SK-MEL-5 (cell line): ENCODE results near the gene PVALEF. TPM values are rescaled to one million over a fixed set of nuclear protein-coding genes. Genes with fewer than 3 reads are reported as not detected.

ENCODE experiments used
- DNase-seq: peaks from one replicate; pipeline ENCODE4 v3.0.0-alpha.2; 2016; ENCODE audit warnings: low read depth, low spot score
- in situ Hi-C: cut with HindIII; loops from 2 replicates; pipeline ENCODE4 v1.10.0; 2016; ENCODE audit warnings: low sequenced_read_pairs, high pct_unique_total_duplicates, low pct_unique_long_range_greater_than_20kb
- polyA plus RNA-seq, 2 experiments: library from polyadenylated mRNA; depleted of rRNA; stranded (reverse); fragments of >200 nt; gene quantifications; 2 replicates each; pipeline ENCODE4 v1.2.3, GENCODE V29; 2015
- total RNA-seq: library from RNA; depleted of rRNA; stranded (reverse); fragments of >200 nt; shearing (Covaris generic); gene quantifications from 2 replicates; pipeline ENCODE4 v1.2.3, GENCODE V29; 2014; rRNA removed

PVALEF gene
- not detected in 2 replicates for total RNA-seq
- polyA plus RNA-seq (2015; cell fraction: cytosol; rRNA removed), result not detected in 2 replicates
- not detected in 2 replicates for polyA plus RNA-seq (2015; cell fraction: nucleus; rRNA removed)

- no peak for DNase-seq
- in situ Hi-C loops, result no loop called here
Observed at GRCh38 chr17:81165246-81166032, at the start of gene PVALEF. Gene PVALEF (plus strand): TSS chr17:81165507. CDS start chr17:81181227, 15,720 bp downstream.

- in situ Hi-C loops, result loop anchor here (25.0 kb wide), 1 partner anchor 104 kb away; no protein-coding TSS in a partner anchor
Observed at GRCh38 chr17:81115749-81116464, 49.4 kb upstream of the PVALEF start.

GRCh38 chr17:81116704-81117103 is 48.6 kb upstream of the PVALEF start:
- in situ Hi-C loops, result loop anchor here (25.0 kb wide), 1 partner anchor 104 kb away; no protein-coding TSS in a partner anchor

More at GRCh38 chr17:81115749-81116464, 49.4 kb upstream of the PVALEF start:
- no peak for DNase-seq

GRCh38 chr17:81117672-81118198 is 47.6 kb upstream of the PVALEF start:
- DNase-seq, result no peak
- in situ Hi-C loops, result loop anchor here (25.0 kb wide), 1 partner anchor 105 kb away; no protein-coding TSS in a partner anchor

More at GRCh38 chr17:81116704-81117103, 48.6 kb upstream of the PVALEF start:
- no peak for DNase-seq

GRCh38 chr17:81118308-81119221 is 46.7 kb upstream of the PVALEF start:
- no peak for DNase-seq
- in situ Hi-C loops, result loop anchor here (25.0 kb wide), 1 partner anchor 106 kb away; no protein-coding TSS in a partner anchor

GRCh38 chr17:81119223-81120148 is 45.8 kb upstream of the PVALEF start:
- in situ Hi-C loops, result loop anchor here (25.0 kb wide), 1 partner anchor 107 kb away; no protein-coding TSS in a partner anchor
- DNase-seq, result peak; percentile 99

GRCh38 chr17:81120149-81120484 is 45.2 kb upstream of the PVALEF start:
- no peak for DNase-seq
- in situ Hi-C loops, result loop anchor here (25.0 kb wide), 1 partner anchor 108 kb away; no protein-coding TSS in a partner anchor

GRCh38 chr17:81120695-81121621 is 44.3 kb upstream of the PVALEF start:
- no peak for DNase-seq
- in situ Hi-C loops, result loop anchor here (25.0 kb wide), 1 partner anchor 109 kb away; no protein-coding TSS in a partner anchor

GRCh38 chr17:81121841-81122733 is 43.2 kb upstream of the PVALEF start:
- no peak for DNase-seq
- in situ Hi-C loops, result loop anchor here (25.0 kb wide), 1 partner anchor 110 kb away; no protein-coding TSS in a partner anchor

- in situ Hi-C loops, result loop anchor here (25.0 kb wide), 1 partner anchor 111 kb away; no protein-coding TSS in a partner anchor
- DNase-seq, result no peak
Observed at GRCh38 chr17:81123052-81124048, 42.0 kb upstream of the PVALEF start.

- in situ Hi-C loops, result loop anchor here (25.0 kb wide), 1 partner anchor 112 kb away; no protein-coding TSS in a partner anchor
- DNase-seq, result no peak
Observed at GRCh38 chr17:81124377-81124776, 40.9 kb upstream of the PVALEF start.

GRCh38 chr17:81125573-81126081 is 39.7 kb upstream of the PVALEF start:
- in situ Hi-C loops, result no loop called here
- DNase-seq, result no peak
